Embryonic facial prominence (tissue), 1 donor: ENCODE measurements around the gene LPP.
"Not testable (repeated sequence)": the region's sequence is repeated elsewhere in the genome, so short reads cannot be mapped to it uniquely, and the experiment has no call there.

Source experiments
- DNase-seq: peaks from one replicate; pipeline ENCODE4 v3.0.0-alpha.2; 2016; ENCODE audit errors: extremely low spot score

The LPP gene

GRCh38 chr3:188702028-188702427, 548.1 kb downstream of the LPP start:
- DNase-seq, result not testable (repeated sequence)

- no peak for DNase-seq
Observed at GRCh38 chr3:188706176-188706575, 552.2 kb downstream of the LPP start.

- no peak for DNase-seq
Observed at GRCh38 chr3:188706599-188706998, 552.6 kb downstream of the LPP start.

GRCh38 chr3:188707381-188708288, 553.7 kb downstream of the LPP start:
- DNase-seq, result no peak

- DNase-seq, result no peak
Observed at GRCh38 chr3:188711881-188712247, 557.9 kb downstream of the LPP start.

- no peak for DNase-seq
Observed at GRCh38 chr3:188712248-188712924, 558.4 kb downstream of the LPP start.

GRCh38 chr3:188712991-188713390, 559.0 kb downstream of the LPP start:
- DNase-seq, result no peak

- DNase-seq, result no peak
Observed at GRCh38 chr3:188719545-188719944, 565.6 kb downstream of the LPP start.

- DNase-seq, result no peak
Observed at GRCh38 chr3:188720215-188720614, 566.3 kb downstream of the LPP start.

GRCh38 chr3:188720636-188721035, 566.7 kb downstream of the LPP start:
- DNase-seq, result no peak

- DNase-seq, result no peak
Observed at GRCh38 chr3:188721312-188721711, 567.4 kb downstream of the LPP start.

- DNase-seq, result no peak
Observed at GRCh38 chr3:188721990-188722389, 568.0 kb downstream of the LPP start.

GRCh38 chr3:188722963-188723362, 569.0 kb downstream of the LPP start:
- no peak for DNase-seq

- DNase-seq, result no peak
Observed at GRCh38 chr3:188727052-188727451, 573.1 kb downstream of the LPP start.

- DNase-seq, result no peak
Observed at GRCh38 chr3:188728371-188728896, 574.5 kb downstream of the LPP start.

- no peak for DNase-seq
Observed at GRCh38 chr3:188729422-188729821, 575.5 kb downstream of the LPP start.

- no peak for DNase-seq
Observed at GRCh38 chr3:188734395-188734794, 580.4 kb downstream of the LPP start.

- no peak for DNase-seq
Observed at GRCh38 chr3:188739511-188739910, 585.6 kb downstream of the LPP start.

GRCh38 chr3:188740010-188740409, 586.1 kb downstream of the LPP start:
- no peak for DNase-seq

- no peak for DNase-seq
Observed at GRCh38 chr3:188742755-188743550, 589.0 kb downstream of the LPP start.

- no peak for DNase-seq
Observed at GRCh38 chr3:188744166-188744565, 590.2 kb downstream of the LPP start.

- DNase-seq, result no peak
Observed at GRCh38 chr3:188745031-188745430, 591.1 kb downstream of the LPP start.
